ENCODE results near the gene ZNF559. TPM values are rescaled to one million over a fixed set of nuclear protein-coding genes. Genes with fewer than 3 reads are reported as not detected.
"Not testable (repeated sequence)": the region's sequence is repeated elsewhere in the genome, so short reads cannot be mapped to it uniquely, and the experiment has no call there.

Gene ZNF559
- total RNA-seq = 10 to 100 TPM in 1 of 2 donors, 1 to 10 TPM in 1; 9.5 to 13.5 TPM

DNA sequence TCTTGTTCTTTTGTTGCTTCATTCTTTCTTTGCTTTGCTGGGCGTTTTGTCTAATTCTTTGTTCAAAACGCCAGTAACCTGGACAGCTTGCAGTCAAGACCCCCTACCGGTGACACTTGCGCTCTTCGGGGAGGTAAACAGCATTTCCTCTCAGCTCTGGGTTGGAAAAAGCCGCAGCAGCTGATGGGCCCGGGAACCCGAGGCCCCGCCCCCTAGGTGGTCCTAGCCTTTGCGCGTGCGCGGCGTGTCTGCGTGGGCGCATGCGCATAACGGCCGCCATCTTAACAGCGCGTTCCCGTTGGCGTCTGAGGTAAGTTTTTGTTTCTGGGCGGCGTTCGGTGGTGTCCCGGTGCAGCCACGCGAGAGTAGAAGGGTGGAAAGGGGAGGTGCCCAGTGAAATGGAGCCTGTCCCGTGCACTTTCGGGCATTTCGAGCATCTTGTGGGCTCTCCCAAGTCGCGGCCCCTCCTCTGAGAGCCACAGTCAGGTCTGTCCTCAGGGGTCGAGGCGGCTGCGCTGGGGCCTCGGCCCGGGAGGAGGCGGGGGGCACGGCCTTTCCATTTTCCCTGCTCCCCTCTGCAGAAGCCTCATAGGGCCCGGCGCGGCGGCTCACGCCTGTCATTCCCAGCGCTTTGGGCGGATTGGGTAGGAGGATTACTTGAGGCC lies at the start of gene ZNF559:
Gene ZNF559, plus strand, starts transcription at position 261 of the 665 bp plus-strand sequence. CDS start 14,371 bp downstream, outside the sequence.
- Mint-ChIP-seq H3K4me1 (ENCODE audit: low read depth in 2 of 2) (peaks cover 16 to 20% of the 10 kb centered on the region in 2 donors), H3K36me3 (peaks cover 24% of the 10 kb centered on the region), H3K27ac (peak within 1 kb of the TSS; percentile 85 to 97), H3K4me3 (peak within 1 kb of the TSS; percentile 93), H3K9me3 (peaks cover 4% of the 10 kb centered on the region), H3K27me3 (no peaks in the 10 kb centered on the region)
- ATAC-seq = peak; percentile 99
- DNase-seq (ENCODE audit: low spot score) = peak; percentile 95

DNA sequence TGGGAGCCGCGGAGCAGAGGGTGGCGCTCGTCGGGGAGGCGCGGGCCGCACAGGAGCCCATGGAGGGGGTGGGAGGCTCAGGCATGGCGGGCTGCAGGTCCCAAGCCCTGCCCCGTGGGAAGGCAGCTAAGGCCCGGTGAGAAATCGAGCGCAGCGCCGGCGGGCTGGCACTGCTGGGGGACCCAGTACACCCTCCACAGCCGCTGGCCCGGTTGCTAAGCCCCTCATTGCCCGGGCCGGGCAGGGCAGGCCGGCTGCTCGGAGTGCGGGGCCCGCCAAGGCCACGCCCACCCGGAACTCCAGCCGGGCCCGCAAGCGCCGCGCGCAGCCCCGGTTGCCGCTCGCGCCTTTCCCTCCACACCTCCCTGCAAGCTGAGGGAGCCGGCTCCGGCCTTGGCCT lies 40.5 kb upstream of the ZNF559 start:
- Mint-ChIP-seq H3K27me3 (peaks cover 5 to 17% of the 10 kb centered on the region in 2 donors), H3K4me3 (peak overlapping the region; percentile 58)
- ATAC-seq; H3K27ac Mint-ChIP-seq; H3K9me3 Mint-ChIP-seq; DNase-seq (ENCODE audit: low spot score); H3K4me1 Mint-ChIP-seq (ENCODE audit: low read depth in 2 of 2); H3K36me3 Mint-ChIP-seq: not testable (repeated sequence)

DNA sequence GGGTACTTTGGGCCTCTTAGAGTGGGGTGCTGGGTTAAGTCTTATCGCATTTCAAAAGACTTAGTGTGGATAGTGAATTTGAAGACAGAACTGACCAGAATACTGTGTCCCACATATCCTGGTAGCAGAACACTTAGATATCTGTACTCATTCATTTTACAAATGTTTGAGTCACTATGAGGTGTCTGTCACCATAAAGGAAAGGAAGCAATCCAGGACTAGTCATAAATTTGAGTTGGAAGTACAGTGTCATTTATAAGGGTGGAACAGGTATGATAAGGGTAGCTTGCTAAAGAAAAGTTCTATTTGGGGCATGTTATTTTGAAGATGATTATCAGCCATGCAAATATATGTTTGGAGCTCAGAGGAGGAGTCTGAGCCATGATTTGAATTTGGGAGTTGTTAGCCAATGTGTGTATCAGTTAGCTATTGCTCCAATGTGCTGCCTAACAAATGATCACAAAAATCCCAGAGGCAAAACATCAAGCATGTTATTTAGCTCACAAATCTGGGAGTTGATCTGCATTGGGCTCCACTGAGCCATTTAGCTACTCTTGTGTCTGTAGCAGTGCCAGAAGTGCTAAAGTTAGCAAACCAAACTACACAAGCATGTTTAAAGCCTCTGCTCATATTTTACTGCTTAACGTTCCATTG lies 34.6 kb upstream of the ZNF559 start:
- H3K36me3 Mint-ChIP-seq = peaks cover 33% of the 10 kb centered on the region

DNA sequence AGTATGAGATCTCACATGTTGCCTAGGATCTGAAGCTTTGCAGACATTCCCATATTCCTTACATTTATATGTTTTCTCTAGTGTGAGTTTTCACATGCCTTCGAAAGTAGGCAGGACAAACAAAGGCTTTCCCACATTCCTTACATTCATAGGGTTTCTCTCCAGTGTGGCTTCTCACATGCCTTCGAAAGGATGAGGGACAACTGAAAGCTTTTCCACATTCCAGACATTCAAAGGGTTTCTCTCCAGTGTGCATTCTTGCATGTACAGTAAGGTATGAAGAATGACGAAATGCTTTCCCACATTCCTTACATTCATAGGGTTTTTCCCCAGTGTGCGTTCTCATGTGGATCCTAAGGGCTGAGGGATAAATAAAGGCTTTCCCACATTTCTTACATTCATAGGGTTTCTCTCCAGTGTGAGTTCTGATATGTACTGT lies 28.5 kb upstream of the ZNF559 start:
- peaks cover 23% of the 10 kb centered on the region for H3K9me3 Mint-ChIP-seq
- no peak for DNase-seq (ENCODE audit: low spot score)
- H3K4me3 Mint-ChIP-seq = no peak overlapping the region
- peaks cover 0 to 2% of the 10 kb centered on the region in 2 donors for H3K4me1 Mint-ChIP-seq (ENCODE audit: low read depth in 2 of 2)
- no peaks in the 10 kb centered on the region for H3K27me3 Mint-ChIP-seq
- H3K27ac Mint-ChIP-seq = no peak overlapping the region
- H3K36me3 Mint-ChIP-seq = peaks cover 75% of the 10 kb centered on the region
- ATAC-seq = no peak

More for the DNA sequence above, 34.6 kb upstream of the ZNF559 start:
- Mint-ChIP-seq H3K27ac (no peak overlapping the region), H3K4me1 (ENCODE audit: low read depth in 2 of 2) (peaks cover 0 to 2% of the 10 kb centered on the region in 2 donors), H3K4me3 (no peak overlapping the region), H3K9me3 (peaks cover 16% of the 10 kb centered on the region), H3K27me3 (no peaks in the 10 kb centered on the region)
- no peak for ATAC-seq
- no peak for DNase-seq (ENCODE audit: low spot score)

DNA sequence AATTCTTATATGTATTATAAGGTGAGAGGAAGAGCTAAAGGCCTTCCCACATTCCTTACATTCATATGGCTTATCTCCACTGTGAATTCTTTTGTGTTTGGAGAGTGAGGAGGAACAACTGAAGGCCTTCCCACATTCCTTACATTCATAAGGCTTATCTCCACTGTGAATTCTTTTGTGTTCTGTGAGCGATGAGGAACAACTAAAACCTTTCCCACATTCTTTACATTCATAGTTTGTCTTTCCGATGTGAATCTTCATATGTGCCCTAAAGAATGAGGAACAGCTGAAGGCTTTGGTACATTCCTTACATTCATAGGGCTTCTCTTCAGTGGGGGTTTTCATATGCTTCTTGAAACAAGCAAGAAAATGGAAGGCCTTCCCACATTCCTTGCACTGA lies 27.6 kb upstream of the ZNF559 start:
- H3K27ac Mint-ChIP-seq = no peak overlapping the region
- peaks cover 31% of the 10 kb centered on the region for H3K9me3 Mint-ChIP-seq
- no peak for DNase-seq (ENCODE audit: low spot score)
- no peak for ATAC-seq
- no peaks in the 10 kb centered on the region for H3K27me3 Mint-ChIP-seq
- H3K4me3 Mint-ChIP-seq = no peak overlapping the region
- H3K36me3 Mint-ChIP-seq = peaks cover 81% of the 10 kb centered on the region
- H3K4me1 Mint-ChIP-seq (ENCODE audit: low read depth in 2 of 2) = peaks cover 0 to 2% of the 10 kb centered on the region in 2 donors

DNA sequence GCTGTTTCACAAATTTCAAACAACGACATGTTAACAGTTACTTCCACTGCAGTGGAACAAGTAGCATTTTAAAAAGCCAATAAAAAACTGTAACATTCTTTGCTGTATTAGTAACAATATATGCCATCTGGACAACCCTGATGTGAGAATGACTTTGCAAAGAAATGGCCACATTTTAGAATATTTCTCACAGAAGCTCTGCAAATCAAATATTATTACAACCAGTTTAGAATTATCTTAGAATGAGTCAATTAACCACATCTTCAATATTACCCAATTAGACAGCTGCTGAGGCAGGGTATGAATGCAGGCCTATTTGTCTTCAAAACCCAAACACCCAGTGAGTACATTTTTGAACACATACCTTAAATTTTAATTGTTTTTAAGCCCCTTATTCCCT lies 17.5 kb upstream of the ZNF559 start:
- Mint-ChIP-seq H3K4me1 (ENCODE audit: low read depth in 2 of 2) (peaks cover 19% of the 10 kb centered on the region in 2 donors), H3K9me3 (no peaks in the 10 kb centered on the region), H3K27ac (no peak overlapping the region), H3K27me3 (no peaks in the 10 kb centered on the region), H3K4me3 (no peak overlapping the region), H3K36me3 (peaks cover 21% of the 10 kb centered on the region)
- no peak for DNase-seq (ENCODE audit: low spot score)
- ATAC-seq = no peak

DNA sequence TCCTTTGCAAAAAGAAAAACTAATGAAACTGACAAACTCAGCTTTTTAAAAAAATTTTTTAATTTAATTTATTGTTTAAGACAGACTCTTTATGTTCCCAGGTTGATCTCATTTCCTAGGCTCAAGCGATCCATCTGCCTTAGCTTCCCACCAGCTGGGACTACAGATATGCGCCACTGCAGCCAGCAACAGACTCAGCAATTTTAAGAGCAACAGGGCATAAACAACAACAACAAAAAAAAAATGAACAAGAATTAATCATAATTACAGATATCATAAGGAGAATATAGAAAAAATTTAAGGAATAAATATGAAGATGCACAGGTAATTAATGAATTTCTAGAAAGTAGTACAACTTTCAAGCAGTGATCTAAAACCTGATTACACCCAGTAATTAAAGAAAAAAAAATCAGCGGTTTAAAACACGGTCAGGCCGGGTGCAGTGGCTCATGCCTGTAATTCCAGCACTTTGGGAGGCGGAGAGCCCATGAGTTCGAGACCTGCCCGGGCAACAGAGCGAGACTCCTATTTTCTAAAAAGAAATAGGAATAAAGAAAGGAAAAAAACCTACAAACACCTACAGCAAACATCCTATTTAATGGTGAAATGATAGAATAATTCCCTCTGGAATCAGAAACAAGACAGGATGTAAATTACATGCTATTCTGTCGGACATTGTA lies 15.7 kb upstream of the ZNF559 start:
- no peak for ATAC-seq
- Mint-ChIP-seq H3K36me3 (peaks cover 12% of the 10 kb centered on the region), H3K9me3 (no peaks in the 10 kb centered on the region), H3K27me3 (no peaks in the 10 kb centered on the region), H3K4me3 (peak overlapping the region; percentile 91), H3K4me1 (ENCODE audit: low read depth in 2 of 2) (peaks cover 19% of the 10 kb centered on the region in 2 donors), H3K27ac (peak overlapping the region; percentile 91 to 97)
- DNase-seq (ENCODE audit: low spot score) = no peak

DNA sequence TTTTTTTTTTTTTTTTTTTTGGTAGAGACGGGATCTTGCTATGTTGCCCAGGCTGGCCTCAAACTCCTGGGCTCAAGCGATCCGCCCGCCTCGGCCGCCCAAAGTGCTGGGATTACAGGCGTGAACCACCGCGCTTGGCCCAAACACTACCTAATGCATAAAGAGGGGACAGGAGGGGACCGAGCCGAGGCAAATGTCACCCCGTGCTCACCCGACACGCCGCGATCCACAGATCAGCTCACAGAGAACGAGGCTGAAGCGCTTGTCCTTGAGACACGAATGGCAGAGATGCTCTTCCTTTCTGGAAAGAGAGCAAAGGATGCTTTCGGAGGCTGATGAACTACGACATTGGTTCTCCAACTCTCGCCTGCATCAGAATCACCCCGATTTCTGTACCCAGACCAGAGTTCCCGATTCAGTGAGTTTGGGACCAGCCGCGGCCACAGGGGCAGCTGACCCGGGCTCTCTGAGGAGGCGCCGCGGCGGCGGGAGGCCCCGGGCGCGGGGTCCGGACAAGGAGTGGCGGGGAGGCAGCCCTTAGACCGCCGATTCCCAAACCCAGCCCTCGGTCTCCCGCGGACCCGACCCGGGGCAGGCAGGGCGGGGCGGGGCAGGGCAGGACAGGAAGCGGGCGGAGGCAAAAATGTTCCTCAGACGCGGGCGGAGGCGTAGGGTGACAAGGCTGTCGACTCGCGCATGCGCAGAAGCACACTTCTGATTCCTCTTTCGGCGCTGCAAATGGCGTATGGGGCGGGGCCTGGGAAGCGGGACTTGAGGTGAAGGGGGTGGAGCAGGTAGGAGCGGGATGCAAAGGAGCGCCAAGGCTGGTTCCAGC lies 14.6 kb upstream of the ZNF559 start, which contains the start of gene ZNF699:
Gene ZNF699, minus strand, starts transcription at position 700 of the 835 bp plus-strand sequence. CDS start 4,719 bp downstream, outside the sequence.
- Mint-ChIP-seq H3K4me1 (ENCODE audit: low read depth in 2 of 2) (peaks cover 19% of the 10 kb centered on the region in 2 donors), H3K4me3 (peak within 1 kb of the TSS; percentile 91), H3K27me3 (no peaks in the 10 kb centered on the region), H3K9me3 (no peaks in the 10 kb centered on the region), H3K36me3 (peaks cover 8% of the 10 kb centered on the region), H3K27ac (peak within 1 kb of the TSS; percentile 91 to 97)
- DNase-seq (ENCODE audit: low spot score) (peak; percentile 99), ATAC-seq (peak; percentile 96 to 98)

DNA sequence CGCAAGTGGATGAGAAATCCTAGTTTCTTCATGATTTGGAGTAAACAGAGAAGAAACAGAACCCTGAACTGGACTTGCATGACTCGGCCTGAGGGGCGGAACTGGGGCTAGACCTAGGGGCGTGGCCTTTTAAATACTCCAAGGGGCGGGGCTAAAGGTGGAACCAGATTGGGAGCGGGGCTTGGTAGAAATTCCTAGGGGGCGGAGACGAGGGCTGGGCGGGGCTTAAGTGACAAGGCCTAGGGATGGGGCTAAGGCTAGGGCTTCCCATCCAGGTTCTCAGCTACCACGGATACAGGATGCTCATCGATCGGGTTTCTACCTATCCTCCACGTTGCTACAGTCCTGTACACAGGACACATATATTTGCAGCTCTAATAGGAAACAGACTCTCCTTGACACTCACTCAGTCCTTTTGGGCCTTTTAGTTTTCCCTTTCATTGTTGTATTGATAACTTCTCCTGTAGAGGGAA lies 14.0 kb upstream of the ZNF559 start:
- DNase-seq (ENCODE audit: low spot score) = peak; percentile 90

DNA sequence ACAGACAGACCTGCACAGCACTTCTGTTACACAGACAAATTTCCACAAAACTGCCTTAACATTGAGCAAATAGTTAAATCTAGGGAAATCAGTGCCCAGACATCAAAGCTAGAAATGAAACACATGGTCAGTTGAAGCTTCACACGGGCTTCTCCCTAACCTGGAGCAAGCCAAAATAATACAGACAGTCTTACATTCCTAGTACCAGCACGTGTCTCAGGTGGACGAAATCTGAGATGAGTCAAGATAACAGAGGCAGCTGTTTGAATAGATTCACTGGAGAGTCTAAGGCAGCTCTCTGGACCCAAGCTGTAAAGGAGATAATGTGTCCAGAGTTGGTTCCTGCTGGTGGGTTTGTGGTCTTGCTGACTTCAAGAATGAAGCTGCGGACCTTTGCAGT lies 10.2 kb upstream of the ZNF559 start:
- ATAC-seq = no peak
- Mint-ChIP-seq H3K27me3 (peaks cover 7 to 11% of the 10 kb centered on the region in 2 donors), H3K4me3 (no peak overlapping the region), H3K36me3 (peaks cover 6% of the 10 kb centered on the region), H3K27ac (no peak overlapping the region), H3K4me1 (ENCODE audit: low read depth in 2 of 2) (peaks cover 4 to 10% of the 10 kb centered on the region in 2 donors), H3K9me3 (peaks cover 4% of the 10 kb centered on the region)
- DNase-seq (ENCODE audit: low spot score) = no peak

More for the DNA sequence above, 14.0 kb upstream of the ZNF559 start:
- H3K36me3 Mint-ChIP-seq = peaks cover 6% of the 10 kb centered on the region
- peaks cover 2% of the 10 kb centered on the region for H3K9me3 Mint-ChIP-seq
- ATAC-seq = peak; percentile 83 to 90
- H3K4me1 Mint-ChIP-seq (ENCODE audit: low read depth in 2 of 2) = peaks cover 16 to 19% of the 10 kb centered on the region in 2 donors
- H3K4me3 Mint-ChIP-seq = peak overlapping the region; percentile 91
- peak overlapping the region; percentile 91 to 97 for H3K27ac Mint-ChIP-seq
- H3K27me3 Mint-ChIP-seq = peaks cover 2 to 3% of the 10 kb centered on the region in 2 donors

DNA sequence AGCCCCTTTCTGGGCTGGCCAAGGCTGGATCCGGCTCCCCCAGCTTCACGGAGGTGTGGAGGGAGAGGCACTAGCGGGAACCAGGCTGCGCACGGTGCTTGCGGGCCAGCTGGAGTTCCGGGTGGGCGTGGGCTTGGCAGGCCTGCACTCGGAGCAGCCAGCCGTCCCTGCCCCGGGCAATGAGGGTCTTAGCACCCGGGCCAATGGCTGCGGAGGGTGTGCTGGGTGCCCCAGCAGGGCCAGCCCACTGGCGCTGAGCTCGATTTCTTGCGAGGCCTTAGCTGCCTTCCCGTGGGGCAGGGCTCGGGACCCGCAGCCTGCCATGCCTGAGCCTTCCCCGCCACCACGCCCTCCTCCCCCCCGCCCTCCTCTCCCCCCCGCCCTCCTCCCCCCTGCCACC lies 2.6 kb upstream of the ZNF559 start:
- ATAC-seq (no peak), DNase-seq (ENCODE audit: low spot score) (no peak)
- peaks cover 16 to 20% of the 10 kb centered on the region in 2 donors for H3K4me1 Mint-ChIP-seq (ENCODE audit: low read depth in 2 of 2)
- H3K4me3 Mint-ChIP-seq = no peak overlapping the region
- H3K27me3 Mint-ChIP-seq = no peaks in the 10 kb centered on the region
- peaks cover 4% of the 10 kb centered on the region for H3K9me3 Mint-ChIP-seq
- H3K36me3 Mint-ChIP-seq = peaks cover 16% of the 10 kb centered on the region
- H3K27ac Mint-ChIP-seq = no peak overlapping the region

DNA sequence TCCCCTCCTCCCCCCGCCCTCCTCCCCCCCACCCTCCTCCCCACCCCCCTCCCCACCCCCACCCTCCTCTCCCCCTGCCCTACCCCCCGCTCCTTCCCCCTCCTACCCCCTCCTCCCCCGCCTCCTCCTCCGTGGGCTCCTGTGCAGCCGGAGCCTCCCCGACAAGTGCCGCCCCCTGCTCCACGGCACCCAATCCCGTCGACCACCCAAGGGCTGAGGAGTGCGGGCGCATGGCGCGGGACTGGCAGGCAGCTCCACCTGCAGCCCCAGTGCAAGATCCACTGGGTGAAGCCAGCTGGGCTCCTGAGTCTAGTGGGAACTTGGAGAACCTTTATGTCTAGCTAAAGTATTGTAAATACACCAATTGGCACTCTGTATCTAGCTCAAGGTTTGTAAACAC lies 2.2 kb upstream of the ZNF559 start:
- not testable (repeated sequence) for H3K4me3 Mint-ChIP-seq; H3K27me3 Mint-ChIP-seq; H3K9me3 Mint-ChIP-seq; H3K27ac Mint-ChIP-seq; DNase-seq (ENCODE audit: low spot score); ATAC-seq
- H3K36me3 Mint-ChIP-seq = peaks cover 16% of the 10 kb centered on the region
- H3K4me1 Mint-ChIP-seq (ENCODE audit: low read depth in 2 of 2) = peaks cover 16 to 20% of the 10 kb centered on the region in 2 donors

DNA sequence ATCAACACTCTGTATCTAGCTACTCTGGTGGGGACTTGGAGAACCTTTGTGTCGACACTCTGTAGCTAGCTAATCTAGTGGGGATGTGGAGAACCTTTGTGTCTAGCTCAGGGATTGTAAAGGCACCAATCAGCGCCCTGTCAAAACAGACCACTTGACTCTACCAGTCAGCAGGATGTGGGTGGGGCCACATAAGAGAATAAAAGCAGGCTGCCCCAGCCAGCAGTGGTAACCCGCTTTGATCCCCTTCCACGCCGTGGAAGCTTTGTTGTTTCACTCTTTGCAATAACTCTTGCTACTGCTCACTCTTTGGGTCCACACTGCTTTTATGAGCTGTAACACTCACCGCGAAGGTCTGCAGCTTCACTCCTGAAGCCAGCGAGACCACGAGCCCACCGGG lies 1.8 kb upstream of the ZNF559 start:
- Mint-ChIP-seq H3K36me3 (peaks cover 17% of the 10 kb centered on the region), H3K4me1 (ENCODE audit: low read depth in 2 of 2) (peaks cover 16 to 20% of the 10 kb centered on the region in 2 donors), H3K27ac (peak overlapping the region in 1 of 2 donors; percentile 85), H3K4me3 (peak overlapping the region; percentile 93)
- not testable (repeated sequence) for DNase-seq (ENCODE audit: low spot score); H3K27me3 Mint-ChIP-seq; H3K9me3 Mint-ChIP-seq; ATAC-seq
